Measurements from ENCODE around the gene MACIR.

GRCh38 chr5:103327451-103327850 lies 68.9 kb downstream of the MACIR start:
- TF ChIP-seq CTCF (IDR thresholded peaks at IDR 0.05) = no peak
- TF ChIP-seq POLR2A (IDR thresholded peaks at IDR 0.05) = no peak
